HG02798 (cell line): Measurements from ENCODE around the gene CSPG4.

ENCODE experiments used
- ATAC-seq: cut with Tn5 transposase; IDR thresholded peaks from one replicate; pipeline ENCODE4 v1.9.1; 2021; ENCODE audit warnings: mild to moderate bottlenecking; ENCODE audit not compliant: unreplicated experiment, poor library complexity

The CSPG4 gene

DNA sequence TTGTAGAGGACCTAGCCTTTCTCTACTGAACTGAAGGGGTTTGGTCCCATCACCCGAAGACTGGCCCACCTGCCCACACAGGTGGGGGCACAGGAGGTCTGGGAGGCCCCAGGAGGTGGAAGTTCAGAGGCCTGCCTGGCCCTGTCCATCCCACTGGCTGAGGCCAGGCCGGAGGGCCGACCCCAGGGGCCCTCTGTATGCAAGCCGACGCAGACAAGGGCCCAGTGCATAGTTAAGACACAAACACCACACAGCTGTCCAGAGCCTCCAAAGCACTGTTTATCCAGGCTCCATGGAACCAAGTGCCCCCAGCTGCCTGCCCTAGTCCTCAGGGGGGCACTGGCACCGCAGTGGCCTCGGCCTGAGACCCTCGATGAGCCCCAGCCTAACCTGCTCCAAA, 38.3 kb downstream of the CSPG4 start:
- no peak for ATAC-seq

DNA sequence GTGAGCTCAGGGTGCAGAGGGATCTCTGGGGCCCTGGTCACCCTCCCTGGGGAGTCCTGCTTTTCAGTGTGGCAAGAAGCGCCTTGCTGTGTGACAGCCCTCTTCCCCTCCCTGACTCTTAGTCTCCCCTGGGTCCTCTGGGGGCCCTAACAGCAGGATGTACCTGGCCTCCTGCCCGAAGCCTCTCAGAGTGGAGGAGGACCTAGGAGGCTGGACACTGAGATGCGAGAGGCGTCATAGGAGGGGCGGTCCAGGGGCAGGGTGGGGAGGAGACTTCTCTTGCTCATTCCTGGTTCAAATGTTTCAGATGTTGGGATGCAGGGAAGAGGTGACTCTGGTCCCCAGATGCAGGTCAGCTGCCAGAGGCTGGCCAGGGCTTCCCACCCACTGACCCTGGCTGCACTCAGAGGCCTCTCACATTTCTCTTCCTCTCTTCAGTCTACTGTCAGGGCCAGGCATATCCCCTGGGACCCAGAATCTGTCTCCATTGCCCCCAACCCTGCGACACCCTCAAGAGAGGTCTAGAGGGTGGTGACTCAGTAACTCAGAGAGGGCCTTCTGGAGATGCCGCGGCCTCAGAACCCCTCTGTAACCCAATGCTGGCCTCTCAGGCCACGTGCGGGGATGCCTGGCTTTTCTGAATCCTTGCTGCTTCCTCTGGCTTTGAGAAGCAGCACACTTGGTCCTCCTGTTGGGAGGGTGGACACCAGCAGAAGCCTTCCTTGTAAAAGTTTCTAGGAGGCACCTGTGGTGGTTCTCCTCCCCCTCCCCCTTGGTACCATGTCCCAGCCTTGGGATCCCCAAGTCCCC, 39.0 kb downstream of the CSPG4 start:
- no peak for ATAC-seq

- ATAC-seq, result no peak
Observed at GRCh38 chr15:75672646-75673425, 39.8 kb downstream of the CSPG4 start.

DNA sequence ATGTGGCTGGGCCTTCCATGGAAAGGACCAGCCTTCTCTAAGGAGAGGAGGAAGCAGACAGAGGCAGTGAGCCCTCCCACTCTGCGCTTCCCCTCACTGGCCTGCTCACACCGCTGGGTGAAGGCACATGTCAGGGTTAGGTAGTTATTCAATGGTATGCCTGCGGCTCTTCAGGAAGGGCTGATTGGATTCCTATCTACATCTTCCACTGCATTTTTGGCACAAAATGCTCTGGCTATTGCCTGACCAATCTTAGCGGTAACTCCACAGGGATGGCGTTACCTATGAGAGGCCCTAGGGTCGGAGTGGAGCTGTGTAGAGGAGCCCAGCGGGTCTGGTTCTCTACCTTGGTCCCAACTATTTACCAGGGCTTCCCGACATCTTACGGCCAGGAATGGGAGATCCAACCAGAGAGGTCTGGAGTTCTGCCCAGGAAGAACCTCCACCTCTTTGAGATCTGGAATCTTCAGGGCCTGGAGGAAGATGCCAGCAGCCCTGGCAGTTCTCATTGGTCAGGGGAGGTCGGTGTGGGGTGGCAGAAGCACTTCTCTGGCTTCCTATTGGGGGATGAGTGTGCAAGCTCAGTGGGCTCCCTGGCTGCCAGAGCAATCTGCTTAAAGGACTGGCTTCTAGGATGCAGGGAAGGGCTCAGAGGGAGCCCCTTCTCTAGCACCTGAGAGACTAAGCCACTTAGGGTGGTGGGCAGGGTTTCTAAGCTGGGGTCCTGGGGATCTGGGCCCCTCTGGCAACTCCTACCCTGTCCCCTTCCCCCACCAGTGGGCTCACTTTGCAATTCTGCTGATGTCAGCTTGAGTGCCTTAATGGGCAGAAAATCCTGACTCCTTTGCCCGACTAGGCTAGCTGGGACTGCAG, 40.7 kb downstream of the CSPG4 start:
- no peak for ATAC-seq

DNA sequence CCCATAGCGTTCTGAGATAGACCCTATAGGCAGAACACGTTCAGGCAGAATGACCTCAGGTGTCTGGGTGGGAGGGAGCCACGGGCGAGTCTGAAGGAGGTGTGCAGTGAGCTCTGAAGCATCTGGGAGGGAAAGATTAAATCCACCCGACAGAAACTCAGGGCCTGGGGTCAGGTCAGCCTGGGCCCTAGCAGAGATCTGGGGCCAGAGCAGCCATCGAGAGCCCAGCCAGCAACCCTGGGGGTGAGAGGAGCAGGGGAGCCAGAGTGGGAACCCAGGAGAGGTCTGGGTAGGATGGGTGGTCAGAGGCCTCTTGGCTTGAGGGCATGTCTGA, 42.8 kb downstream of the CSPG4 start:
- no peak for ATAC-seq

DNA sequence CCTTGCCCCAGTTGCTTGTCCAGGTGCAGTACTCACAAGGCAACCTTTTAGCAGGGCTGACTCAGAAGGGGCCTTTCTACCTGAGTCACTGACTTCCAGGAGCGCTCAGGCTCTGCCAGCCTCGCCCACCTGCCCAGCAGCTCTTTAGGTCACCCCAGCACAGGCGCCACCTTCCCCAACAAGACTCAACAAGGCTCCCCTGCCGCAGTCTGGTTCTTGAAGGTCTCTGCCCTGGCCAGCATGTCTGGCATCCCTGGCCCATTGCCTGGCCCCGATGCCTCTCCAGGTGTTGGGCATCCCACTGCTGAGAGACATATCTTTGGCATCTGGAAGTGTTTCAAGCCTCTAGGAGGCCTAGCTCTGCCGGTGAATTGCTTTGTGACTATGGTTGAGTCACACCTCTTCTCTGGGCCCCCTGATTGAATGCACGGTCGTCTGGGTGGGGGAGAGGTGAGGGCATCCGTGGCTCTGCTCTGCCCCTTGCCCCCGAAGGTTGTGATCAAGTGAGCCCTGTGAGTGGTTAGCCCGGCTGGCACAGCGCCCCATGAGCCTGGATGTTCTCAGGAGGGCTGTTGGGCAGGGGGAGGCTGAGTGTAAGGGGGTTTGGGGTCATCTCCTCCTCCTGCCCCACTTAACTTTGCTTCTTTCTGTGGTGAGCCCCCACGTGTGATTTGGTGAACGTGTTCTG, 43.3 kb downstream of the CSPG4 start:
- ATAC-seq, result no peak

DNA sequence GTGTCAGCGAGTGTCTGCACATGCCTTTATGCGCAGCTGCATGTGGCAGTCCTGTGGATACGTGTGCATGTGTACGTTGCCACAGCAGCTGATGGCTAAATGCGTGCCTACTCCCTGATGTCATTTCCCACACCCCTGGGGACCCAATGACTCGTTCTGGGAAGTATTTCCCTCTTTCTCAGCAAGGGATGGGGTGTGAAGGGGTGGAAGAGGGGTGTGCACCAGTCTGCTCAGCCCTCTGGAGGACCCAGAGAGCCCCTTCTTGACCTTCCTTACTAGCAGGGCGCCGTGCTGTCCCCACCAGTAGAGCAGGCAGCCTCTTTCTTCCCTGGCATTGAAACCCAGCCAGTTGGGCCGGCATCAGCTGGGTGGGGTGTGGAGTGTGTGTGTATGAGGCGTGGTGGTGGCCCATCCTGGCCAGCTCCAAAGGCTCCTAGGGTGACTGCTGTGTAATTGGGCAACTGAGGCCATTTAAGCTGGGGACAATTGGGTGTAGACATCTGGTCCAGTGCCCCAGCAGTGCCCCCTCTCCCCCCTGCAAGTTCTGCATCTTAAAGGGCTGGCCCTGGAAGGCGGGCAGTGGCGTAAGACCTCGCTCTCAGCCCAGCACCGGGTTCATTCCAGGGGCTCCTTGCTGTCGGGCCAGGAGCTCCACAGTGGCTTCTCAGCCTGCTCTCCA, 45.7 kb downstream of the CSPG4 start:
- ATAC-seq, result no peak

DNA sequence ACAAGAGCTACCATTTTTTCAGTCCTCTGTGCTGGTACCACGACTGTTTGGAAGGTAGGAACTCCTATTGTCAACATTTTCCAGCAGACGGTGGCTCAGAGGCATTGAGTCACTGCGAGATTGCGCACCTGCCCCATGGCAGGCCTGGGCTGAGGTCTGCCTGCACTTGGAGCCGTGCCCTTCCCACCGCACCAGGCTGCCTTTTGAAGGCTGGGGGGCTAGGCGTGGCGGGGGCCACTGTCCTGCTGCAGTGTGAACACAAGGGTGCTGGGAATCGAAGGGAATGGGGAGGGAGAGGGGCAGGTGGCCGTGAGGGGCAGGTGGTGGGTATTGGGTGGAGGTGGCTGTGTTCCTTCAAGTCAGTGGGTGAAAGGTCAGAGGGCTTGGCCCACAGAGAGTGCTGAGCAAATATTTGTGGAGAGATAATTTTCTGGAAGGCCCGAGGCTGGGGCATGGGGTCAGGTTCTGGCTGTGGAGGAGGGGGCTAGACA, 48.7 kb downstream of the CSPG4 start:
- ATAC-seq, result no peak

- ATAC-seq, result no peak
Observed at GRCh38 chr15:75662823-75663519, 49.7 kb downstream of the CSPG4 start.

DNA sequence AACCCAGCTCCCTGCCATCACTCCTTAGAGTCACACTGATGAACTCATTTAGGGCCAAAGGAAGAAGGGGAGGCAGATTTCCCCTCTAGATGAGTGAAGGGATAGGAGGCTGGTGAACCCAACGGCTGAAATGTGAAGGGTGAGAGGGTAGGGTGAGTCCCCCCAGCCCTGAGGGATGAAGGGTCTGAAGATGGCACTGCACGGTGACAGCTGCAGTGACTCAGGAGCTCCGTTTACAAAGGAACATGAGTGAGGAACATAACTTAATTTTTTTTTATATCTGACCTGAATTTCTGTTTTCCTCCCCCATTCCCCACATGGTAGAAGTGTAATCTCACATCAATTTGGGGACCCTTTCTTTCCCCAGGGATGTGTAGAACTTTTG, 50.9 kb downstream of the CSPG4 start:
- no peak for ATAC-seq

GRCh38 chr15:75661100-75661755, 51.4 kb downstream of the CSPG4 start:
- no peak for ATAC-seq

- ATAC-seq, result no peak
Observed at GRCh38 chr15:75659928-75660645, 52.6 kb downstream of the CSPG4 start.

DNA sequence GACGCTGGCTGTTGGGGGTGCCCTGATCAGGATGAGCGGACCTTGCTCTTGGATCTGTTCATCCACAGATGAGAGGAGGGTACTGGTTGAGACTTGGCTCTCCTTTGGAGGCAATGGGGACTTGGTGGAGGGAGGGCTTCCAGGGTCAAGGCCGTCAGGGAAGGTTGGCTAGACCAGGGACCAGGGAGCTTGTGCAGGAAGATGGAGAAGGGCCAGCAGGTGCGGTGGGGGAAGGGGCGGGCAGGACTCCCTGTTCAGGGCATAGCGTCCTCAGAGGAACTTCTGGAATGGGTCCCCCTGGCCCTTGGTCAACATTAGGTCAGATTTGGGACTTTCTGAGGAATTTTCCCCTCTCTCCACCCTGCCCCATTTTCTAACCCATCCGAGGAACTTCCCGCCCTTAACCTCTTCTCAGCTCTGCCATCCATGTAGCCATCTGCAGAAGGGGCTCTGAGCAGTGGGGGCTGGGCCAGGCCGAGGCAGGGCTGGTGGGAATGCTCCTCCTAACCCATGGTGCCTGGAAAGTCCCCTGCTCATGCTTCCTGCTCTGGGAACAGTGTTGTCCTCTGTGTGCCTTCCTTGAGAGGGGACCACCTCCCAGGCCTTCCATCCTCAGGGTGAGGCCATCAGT, 53.4 kb downstream of the CSPG4 start:
- ATAC-seq, result no peak

DNA sequence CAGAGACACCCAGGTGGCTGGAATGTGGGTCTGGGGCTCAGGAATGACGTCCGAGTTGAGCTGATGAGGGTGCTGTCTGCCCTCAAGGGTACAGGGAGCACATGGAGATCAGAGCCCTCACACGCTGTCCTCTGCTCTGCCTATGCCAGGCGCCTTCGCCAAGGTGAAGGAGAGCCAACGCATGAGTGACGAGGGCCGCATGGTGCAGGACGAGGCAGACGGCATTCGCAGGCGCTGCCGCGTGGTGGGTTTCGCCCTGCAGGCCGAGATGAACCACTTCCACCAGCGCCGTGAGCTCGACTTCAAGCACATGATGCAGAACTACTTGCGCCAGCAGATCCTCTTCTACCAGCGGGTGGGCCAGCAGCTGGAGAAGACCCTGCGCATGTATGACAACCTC, 55.8 kb downstream of the CSPG4 start:
- no peak for ATAC-seq

DNA sequence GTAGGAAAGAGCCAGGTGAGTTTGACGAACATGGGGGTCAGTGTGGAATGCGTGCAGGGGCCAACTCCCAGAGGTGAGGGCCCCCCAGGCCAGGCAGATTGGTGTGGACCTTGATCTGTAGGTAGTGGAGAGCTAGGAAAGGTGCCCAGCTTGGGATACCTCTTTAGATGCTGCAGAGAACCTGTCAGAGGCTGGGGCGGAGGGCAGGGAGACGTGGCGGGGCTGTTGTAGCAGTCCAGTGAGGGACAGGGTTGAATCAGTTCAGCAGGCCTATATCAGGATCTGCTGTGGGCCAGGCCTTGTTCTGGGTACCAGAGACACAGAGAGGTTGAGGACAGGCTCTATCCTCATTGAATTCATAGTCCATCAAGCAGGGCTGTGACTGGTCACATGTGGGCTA, 56.3 kb downstream of the CSPG4 start:
- ATAC-seq, result no peak

DNA sequence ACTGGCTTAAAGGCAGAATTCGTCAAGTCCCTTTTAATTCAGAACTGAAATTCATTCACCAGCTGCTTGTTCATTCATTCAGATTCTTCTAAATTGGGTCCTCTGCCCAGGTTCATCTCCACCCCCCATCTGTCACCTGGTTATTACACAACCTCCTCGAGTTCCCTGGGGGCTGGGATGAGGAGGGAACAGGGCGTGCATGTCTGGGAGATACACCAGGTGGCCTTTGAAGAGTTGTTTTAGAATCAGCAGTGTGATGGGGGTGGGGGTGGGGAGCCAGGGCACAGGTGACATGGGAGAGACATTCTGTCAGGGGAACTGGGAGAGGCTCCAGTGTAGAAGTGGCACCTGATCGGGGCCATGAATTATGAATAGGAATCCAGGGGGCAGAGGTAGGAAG, 56.7 kb downstream of the CSPG4 start:
- ATAC-seq, result no peak

GRCh38 chr15:75654201-75654907, 58.3 kb downstream of the CSPG4 start:
- no peak for ATAC-seq
